ENCODE data around the gene LRRC23.

- TF ChIP-seq CTCF (IDR thresholded peaks at IDR 0.05), result no peak
- no peak for TF ChIP-seq POLR2A (IDR thresholded peaks at IDR 0.05)
- peak in 1 of 3 donors; percentile 7 for TF ChIP-seq POLR2AphosphoS5 (IDR thresholded peaks at IDR 0.05)
Measured at GRCh38 chr12:6938353-6939190, 34.0 kb downstream of the LRRC23 start.

Data from breast epithelium (tissue), 3 donors.